Muscle layer of duodenum (tissue), 2 donors: Measurements from ENCODE around the gene POLA1.

ENCODE experiments used
- H3K27ac ChIP-seq: one replicate; pipeline ENCODE4 v1.7.0; 2013; ENCODE audit warnings: mild to moderate bottlenecking, low read length
- H3K27me3 ChIP-seq: one replicate; pipeline ENCODE4 v1.7.0; 2013; ENCODE audit warnings: low read depth, mild to moderate bottlenecking, control low read depth, low read length
- H3K36me3 ChIP-seq, 2 donors: one replicate each; pipeline ENCODE4 v1.7.0; 2013; ENCODE audit warnings: low read length in 2 of 2, control low read depth in 1 of 2, mild to moderate bottlenecking in 1 of 2; ENCODE audit not compliant: insufficient read depth in 2 of 2, control insufficient read depth in 1 of 2
- H3K4me1 ChIP-seq, 2 donors: one replicate each; pipeline ENCODE4 v1.7.0; 2013; ENCODE audit warnings: low read length in 2 of 2, mild to moderate bottlenecking in 2 of 2, control low read depth in 1 of 2, moderate library complexity in 1 of 2; ENCODE audit not compliant: insufficient read depth in 2 of 2, control insufficient read depth in 1 of 2
- H3K4me3 ChIP-seq, 2 donors: one replicate each; pipeline ENCODE4 v1.7.0; 2013; ENCODE audit warnings: low read length in 2 of 2, low read depth in 1 of 2, mild to moderate bottlenecking in 1 of 2
- H3K9me3 ChIP-seq, 2 donors: one replicate each; pipeline ENCODE4 v1.7.0; 2013; ENCODE audit warnings: low read length in 2 of 2, control low read depth in 1 of 2, mild to moderate bottlenecking in 1 of 2; ENCODE audit not compliant: control insufficient read depth in 1 of 2
- donor health status: healthy.

The POLA1 gene

DNA sequence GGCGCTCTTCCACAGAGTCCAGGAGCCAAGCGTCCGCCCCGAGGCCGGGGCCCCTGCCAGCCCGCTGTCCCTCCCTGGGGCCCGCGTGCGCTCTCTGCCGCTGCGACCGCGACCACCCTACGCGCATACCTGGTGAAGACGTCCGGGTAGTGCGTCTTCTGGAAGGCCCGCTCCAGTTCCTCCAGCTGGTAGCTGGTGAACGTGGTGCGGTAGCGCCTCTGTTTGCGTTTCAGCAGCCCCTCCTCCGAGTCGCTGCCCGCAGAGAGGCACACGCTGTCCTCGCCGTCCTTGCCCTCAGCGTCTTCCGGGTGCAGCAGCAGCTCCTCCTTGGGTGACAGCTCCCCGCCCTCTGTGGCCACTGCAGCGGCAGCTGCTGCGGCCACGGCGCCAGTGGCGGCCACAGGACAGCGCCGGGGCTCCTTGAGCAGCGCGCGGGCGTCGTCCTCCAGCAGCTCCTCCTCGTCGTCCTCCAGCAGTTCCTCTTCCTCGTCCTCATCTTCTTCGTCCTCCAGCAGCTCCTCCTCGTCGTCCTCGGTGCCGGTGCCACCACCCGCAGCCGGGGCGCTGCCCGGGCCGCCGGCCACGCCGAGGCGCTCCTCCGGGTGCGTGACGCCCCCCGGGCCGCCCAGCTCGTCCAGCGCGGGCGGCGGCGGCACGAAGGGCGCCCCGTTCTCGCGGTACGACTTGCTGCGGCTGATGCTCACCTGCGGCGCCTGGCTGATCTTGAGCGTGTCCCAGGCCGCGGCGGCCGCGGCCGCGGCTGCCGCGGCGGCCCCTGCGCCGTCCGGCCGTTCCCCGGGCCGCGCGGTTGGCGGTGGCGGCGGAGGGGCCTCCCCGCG is 319.3 kb downstream of the POLA1 start:
- Histone ChIP-seq H3K27me3 (peaks cover 45% of the 10 kb centered on the region), H3K4me1 (peaks cover 0 to 19% of the 10 kb centered on the region in 2 donors), H3K36me3 (no peaks in the 10 kb centered on the region), H3K4me3 (peak overlapping the region; percentile 7 to 42), H3K9me3 (no peaks in the 10 kb centered on the region), H3K27ac (no peak overlapping the region)

- Histone ChIP-seq H3K4me3 (no peak overlapping the region), H3K27me3 (peaks cover 43% of the 10 kb centered on the region), H3K4me1 (peaks cover 0 to 19% of the 10 kb centered on the region in 2 donors), H3K36me3 (no peaks in the 10 kb centered on the region), H3K27ac (no peak overlapping the region), H3K9me3 (no peaks in the 10 kb centered on the region)
These were observed 320.1 kb downstream of the POLA1 start for GRCh38 chrX:25013632-25014365.

- Histone ChIP-seq H3K36me3 (no peaks in the 10 kb centered on the region), H3K4me1 (peaks cover 0 to 19% of the 10 kb centered on the region in 2 donors), H3K27me3 (peaks cover 44% of the 10 kb centered on the region), H3K9me3 (no peaks in the 10 kb centered on the region), H3K27ac (no peak overlapping the region), H3K4me3 (no peak overlapping the region)
These were observed 320.7 kb downstream of the POLA1 start for GRCh38 chrX:25014366-25014838.

- Histone ChIP-seq H3K36me3 (no peaks in the 10 kb centered on the region), H3K4me1 (peaks cover 0 to 24% of the 10 kb centered on the region in 2 donors), H3K27me3 (peaks cover 52% of the 10 kb centered on the region), H3K27ac (no peak within 1 kb of the TSS), H3K4me3 (peak within 1 kb of the TSS in 1 of 2 donors; percentile 24), H3K9me3 (no peaks in the 10 kb centered on the region)
These were observed 322.0 kb downstream of the POLA1 start, which contains the start of gene ARX for GRCh38 chrX:25015486-25016360. TSS of gene ARX (minus strand) at chrX:25015965. CDS start at chrX:25015737, 228 bp downstream.

DNA sequence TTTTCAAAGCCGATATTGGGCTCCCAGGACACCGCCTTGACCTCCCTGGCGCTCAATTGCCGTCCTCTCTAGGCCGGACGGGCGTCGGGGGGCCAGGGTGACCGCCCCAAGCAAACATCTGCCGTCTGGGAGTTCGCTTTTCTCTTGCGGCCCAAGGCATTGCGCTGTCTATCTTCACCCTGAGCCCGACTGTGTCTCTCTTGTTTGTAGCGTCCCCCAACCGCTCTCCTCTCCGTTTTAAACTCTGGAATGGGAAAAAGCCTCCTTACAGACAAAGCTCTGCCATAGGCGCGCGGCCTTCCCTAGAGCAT is 322.6 kb downstream of the POLA1 start:
- peaks cover 51% of the 10 kb centered on the region for H3K27me3 ChIP-seq
- no peaks in the 10 kb centered on the region for H3K36me3 ChIP-seq
- peaks cover 0 to 24% of the 10 kb centered on the region in 2 donors for H3K4me1 ChIP-seq
- H3K27ac ChIP-seq: no peak overlapping the region
- no peak overlapping the region for H3K4me3 ChIP-seq
- H3K9me3 ChIP-seq: no peaks in the 10 kb centered on the region

GRCh38 chrX:25016938-25017598 is 323.4 kb downstream of the POLA1 start:
- no peaks in the 10 kb centered on the region for H3K36me3 ChIP-seq
- no peaks in the 10 kb centered on the region for H3K9me3 ChIP-seq
- no peak overlapping the region for H3K4me3 ChIP-seq
- no peak overlapping the region for H3K27ac ChIP-seq
- H3K27me3 ChIP-seq: peaks cover 50% of the 10 kb centered on the region
- peaks cover 0 to 24% of the 10 kb centered on the region in 2 donors for H3K4me1 ChIP-seq

GRCh38 chrX:25017667-25018247 is 324.0 kb downstream of the POLA1 start:
- no peaks in the 10 kb centered on the region for H3K36me3 ChIP-seq
- peaks cover 48% of the 10 kb centered on the region for H3K27me3 ChIP-seq
- no peak overlapping the region for H3K27ac ChIP-seq
- no peak overlapping the region for H3K4me3 ChIP-seq
- peaks cover 0 to 24% of the 10 kb centered on the region in 2 donors for H3K4me1 ChIP-seq
- H3K9me3 ChIP-seq: no peaks in the 10 kb centered on the region

- no peaks in the 10 kb centered on the region for H3K9me3 ChIP-seq
- H3K4me3 ChIP-seq: no peak overlapping the region
- no peaks in the 10 kb centered on the region for H3K36me3 ChIP-seq
- no peak overlapping the region for H3K27ac ChIP-seq
- peaks cover 48% of the 10 kb centered on the region for H3K27me3 ChIP-seq
- H3K4me1 ChIP-seq: peaks cover 0 to 22% of the 10 kb centered on the region in 2 donors
These were observed 325.0 kb downstream of the POLA1 start for GRCh38 chrX:25018682-25019081.

- Histone ChIP-seq H3K36me3 (no peaks in the 10 kb centered on the region), H3K27me3 (peaks cover 45% of the 10 kb centered on the region), H3K4me1 (peaks cover 0 to 18% of the 10 kb centered on the region in 2 donors), H3K4me3 (no peak overlapping the region), H3K9me3 (no peaks in the 10 kb centered on the region), H3K27ac (no peak overlapping the region)
These were observed 326.1 kb downstream of the POLA1 start for GRCh38 chrX:25019707-25020390.

DNA sequence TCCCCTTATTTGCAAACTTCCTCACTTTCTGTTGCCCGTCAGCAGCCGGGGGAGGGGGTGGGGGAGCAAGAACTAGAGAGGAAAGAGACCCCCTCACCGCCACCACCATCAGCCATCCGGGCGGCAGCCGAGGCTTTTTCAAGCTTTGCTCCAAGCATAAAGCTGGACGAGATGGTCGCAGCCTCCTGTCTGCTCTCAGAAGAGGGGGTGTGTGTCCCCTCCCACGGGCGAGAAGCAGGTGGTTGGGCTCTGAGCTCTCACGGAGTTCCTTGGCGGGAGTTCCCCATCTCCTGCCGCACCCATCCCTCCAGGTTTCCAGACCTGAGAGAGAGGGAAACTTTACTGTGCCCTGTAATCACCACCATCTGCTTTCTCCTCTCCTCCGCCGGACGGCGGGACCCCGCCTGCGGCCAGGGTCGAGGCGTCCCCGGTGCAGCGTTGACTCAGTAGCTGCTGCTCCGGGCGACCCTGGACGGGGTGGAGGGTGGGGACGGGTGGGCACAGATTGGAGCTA is 326.7 kb downstream of the POLA1 start:
- Histone ChIP-seq H3K27me3 (peaks cover 41% of the 10 kb centered on the region), H3K4me3 (no peak overlapping the region)

More for the DNA sequence above, 326.7 kb downstream of the POLA1 start:
- no peaks in the 10 kb centered on the region for H3K36me3 ChIP-seq
- no peaks in the 10 kb centered on the region for H3K9me3 ChIP-seq
- no peak overlapping the region for H3K27ac ChIP-seq
- H3K4me1 ChIP-seq: peaks cover 0 to 15% of the 10 kb centered on the region in 2 donors
